Spleen (tissue), 7 donors: ENCODE data around the gene CYB561D1.
A peak's percentile ranks its signal among the peaks of the same experiment; 100 is the strongest.

Source experiments
- POLR2AphosphoS5 ChIP-seq, 3 donors: sonication (generic); formaldehyde crosslinking; IDR thresholded peaks; one replicate each; pipeline ENCODE4 v1.5.1; 2017; ENCODE audit warnings: antibody characterized with exemption in 3 of 3
- TF ChIP-seq, protein P1 (sequence below), 11 experiments: fragments of 200-600 bp in 7 of 11; fragments of 450-650 bp in 4 of 11; sonication (generic) in 4 of 11; IDR thresholded peaks in 8 of 11; conservative IDR thresholded peaks in 3 of 11; 1 replicate in 7 of 11; 2 replicates in 4 of 11; pipeline versions ENCODE4 v1.4.0 to v1.8.0; 2016 to 2021; ENCODE audit warnings: antibody characterized with exemption in 11 of 11, inconsistent platforms in 4 of 11, mild to moderate bottlenecking in 1 of 11
- donor health status: DM: no; HTN: no; CAD: no; lungs with moderate emphysema.
- donor health status: DM: no; HTN: no; CAD: no.
- donor health status: DM: no; HTN: no; CAD: no.

DNA sequence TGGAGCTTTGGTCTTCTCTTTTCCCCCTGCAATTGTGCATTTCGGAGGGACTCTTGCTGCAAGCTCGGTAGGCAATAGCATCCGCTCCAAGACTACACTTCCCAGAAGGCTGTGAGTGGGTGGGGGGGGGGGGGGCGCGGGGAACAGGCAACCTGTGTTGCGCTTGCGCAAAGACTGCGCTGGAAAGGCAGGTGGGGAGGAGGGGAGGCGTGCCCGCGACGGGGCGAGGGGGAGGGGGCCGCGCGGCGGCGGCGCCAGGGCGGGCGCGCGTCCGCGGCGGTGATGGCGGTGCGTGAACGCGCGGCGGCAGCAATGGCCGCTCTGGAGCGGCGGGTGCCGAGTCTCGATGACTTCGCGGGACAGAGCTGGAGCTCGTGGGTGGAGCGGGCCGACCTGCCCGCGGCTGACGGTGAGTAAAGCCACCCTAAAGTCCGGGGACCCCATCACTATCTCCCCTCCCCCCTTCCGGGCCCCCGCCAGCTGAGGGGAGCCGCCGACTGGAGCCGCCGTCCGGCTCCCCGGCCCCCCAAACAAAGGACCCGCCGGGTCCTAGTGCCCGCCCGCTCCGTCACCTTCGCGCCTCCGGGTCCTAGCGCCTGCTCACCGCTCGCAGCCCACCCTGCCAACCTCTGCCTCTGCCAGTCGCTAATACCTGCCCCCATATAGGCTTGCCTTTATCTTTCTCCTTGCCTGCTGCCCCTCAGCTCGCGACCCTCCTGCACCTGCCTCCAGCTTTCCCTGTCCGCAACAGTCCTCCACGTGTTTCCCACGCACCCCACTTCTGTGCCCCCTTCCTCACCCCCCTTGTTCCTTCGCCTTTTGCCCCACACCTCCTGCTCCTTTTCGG, 10.0 kb upstream of the CYB561D1 start, which contains the start of gene ATXN7L2:
- TF ChIP-seq, protein P1, sequence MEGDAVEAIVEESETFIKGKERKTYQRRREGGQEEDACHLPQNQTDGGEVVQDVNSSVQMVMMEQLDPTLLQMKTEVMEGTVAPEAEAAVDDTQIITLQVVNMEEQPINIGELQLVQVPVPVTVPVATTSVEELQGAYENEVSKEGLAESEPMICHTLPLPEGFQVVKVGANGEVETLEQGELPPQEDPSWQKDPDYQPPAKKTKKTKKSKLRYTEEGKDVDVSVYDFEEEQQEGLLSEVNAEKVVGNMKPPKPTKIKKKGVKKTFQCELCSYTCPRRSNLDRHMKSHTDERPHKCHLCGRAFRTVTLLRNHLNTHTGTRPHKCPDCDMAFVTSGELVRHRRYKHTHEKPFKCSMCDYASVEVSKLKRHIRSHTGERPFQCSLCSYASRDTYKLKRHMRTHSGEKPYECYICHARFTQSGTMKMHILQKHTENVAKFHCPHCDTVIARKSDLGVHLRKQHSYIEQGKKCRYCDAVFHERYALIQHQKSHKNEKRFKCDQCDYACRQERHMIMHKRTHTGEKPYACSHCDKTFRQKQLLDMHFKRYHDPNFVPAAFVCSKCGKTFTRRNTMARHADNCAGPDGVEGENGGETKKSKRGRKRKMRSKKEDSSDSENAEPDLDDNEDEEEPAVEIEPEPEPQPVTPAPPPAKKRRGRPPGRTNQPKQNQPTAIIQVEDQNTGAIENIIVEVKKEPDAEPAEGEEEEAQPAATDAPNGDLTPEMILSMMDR (IDR thresholded peaks at IDR 0.05 in 8 of 11, conservative IDR thresholded peaks at IDR 0.05 in 3 of 11) = peak in 2 of 11 experiments; percentile 5 to 22
- peak; percentile 62 to 81 (median 73) for TF ChIP-seq POLR2AphosphoS5 (IDR thresholded peaks at IDR 0.05)
